DOHH2 (cell line): ENCODE data around the gene SOCS6.

ENCODE experiments used
- CTCF ChIP-seq: fragments of 200-600 bp; sonication (generic); IDR thresholded peaks from one replicate; pipeline ENCODE4 v1.5.1; 2014; ENCODE audit warnings: antibody characterized with exemption, mild to moderate bottlenecking, low read depth, low read length; ENCODE audit not compliant: poor library complexity, severe bottlenecking
- EZH2phosphoT487 ChIP-seq: fragments of 200-600 bp; sonication (generic); IDR thresholded peaks from 2 replicates; pipeline ENCODE4 v1.6.1; 2017; ENCODE audit warnings: borderline replicate concordance, mild to moderate bottlenecking, antibody characterized with exemption, low read length, moderate library complexity, mixed read lengths

GRCh38 chr18:70321616-70322015 lies 32.8 kb downstream of the SOCS6 start:
- TF ChIP-seq CTCF (no peak), EZH2phosphoT487 (no peak)
